HG02678 (cell line): ENCODE data around the gene SCYGR5.
"Not testable (repeated sequence)": the region's sequence is repeated elsewhere in the genome, so short reads cannot be mapped to it uniquely, and the experiment has no call there.

Experiments
- ATAC-seq: cut with Tn5 transposase; IDR thresholded peaks from one replicate; pipeline ENCODE4 v1.9.1; 2021; ENCODE audit warnings: mild to moderate bottlenecking, moderate library complexity; ENCODE audit not compliant: unreplicated experiment

Gene SCYGR5

DNA sequence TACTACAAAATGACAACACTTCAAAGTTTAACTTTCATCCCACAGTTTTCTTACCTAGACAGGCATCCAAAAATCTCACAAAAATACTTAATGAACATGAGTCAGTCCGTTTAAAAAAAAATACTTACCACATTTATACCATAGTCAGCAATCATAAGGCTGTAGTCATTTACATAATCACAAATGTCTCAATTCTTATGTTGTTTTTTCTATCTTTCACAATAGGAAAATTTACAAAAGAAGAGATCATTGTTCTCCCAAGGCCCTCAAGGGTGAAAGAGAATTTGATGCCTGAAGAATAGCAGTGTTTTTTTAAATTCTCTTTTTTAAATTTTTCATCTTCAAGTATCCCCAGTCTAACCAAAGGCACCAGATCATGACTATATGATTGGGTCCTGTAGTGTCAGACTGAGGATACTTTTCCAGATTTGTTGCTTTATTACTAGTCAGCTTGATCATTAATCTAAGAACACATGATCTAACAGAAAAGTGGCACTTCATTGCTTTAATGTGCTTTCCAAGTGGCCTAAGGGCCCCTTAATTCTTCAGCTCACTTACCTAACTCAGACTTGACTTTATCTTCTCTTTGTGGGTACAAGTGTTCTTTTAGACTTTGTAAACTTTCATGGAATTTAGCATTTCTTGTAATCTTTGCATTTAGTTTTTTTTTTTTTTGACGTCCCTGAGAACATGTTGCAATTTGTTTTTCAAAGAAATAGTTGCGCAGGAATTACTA is 4.7 kb downstream of the SCYGR5 start:
- no peak for ATAC-seq

DNA sequence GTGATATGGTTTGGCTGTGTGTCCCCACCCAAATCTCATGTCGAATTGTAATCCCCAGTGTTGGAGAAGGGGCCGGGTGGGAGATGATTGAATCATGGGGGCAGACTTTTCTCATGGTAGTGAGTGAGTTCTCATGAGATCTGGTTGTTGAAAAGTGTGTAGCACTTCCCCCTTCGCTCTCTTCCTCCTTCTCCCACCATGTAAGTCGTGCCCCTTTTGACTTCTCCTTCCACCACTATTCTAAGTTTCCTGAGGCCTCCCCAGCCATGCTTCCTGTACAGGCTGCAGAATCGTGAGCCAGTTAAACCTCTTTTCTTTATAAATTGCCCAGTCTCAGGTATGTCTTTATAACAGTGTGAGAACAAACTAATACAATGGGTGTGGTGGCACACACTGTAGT is 7.0 kb downstream of the SCYGR5 start:
- not testable (repeated sequence) for ATAC-seq

DNA sequence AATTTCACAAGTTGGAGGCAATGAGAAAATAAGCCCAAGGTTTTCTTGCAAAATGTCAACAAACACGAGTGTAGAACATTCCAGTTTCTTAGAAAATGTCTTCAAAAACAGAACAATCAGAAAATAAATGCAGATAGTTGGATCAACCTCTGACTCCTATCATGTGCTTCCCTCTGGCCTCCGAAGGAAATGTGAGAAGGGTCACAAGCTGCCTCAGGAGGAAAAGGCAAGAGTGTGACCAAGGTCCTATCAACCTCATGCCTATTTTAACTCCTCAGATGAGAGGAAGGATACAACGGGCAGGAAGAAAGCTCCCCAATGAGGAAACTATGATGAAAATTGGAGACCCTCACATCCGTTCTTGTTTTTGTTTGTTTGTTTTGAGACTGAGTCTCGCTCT is 7.9 kb downstream of the SCYGR5 start:
- no peak for ATAC-seq

DNA sequence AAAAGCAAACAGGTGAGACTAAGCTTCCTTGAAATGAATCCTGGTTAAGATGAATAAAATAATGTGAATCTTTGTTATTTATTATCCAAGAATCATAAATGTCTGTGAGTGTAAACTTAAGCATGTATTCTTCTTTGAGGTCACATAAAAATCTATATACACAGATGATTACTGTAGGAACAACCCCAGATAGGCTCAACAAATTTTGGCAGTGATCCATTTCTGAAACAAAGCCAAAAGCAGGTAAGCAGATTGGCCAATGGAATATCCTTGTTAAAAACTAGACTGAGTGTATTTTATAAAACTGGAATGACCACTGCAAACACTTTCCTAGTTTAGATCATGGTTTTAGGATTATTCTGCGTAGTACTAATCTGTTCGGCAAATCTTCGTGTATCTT is 11.3 kb downstream of the SCYGR5 start:
- no peak for ATAC-seq

DNA sequence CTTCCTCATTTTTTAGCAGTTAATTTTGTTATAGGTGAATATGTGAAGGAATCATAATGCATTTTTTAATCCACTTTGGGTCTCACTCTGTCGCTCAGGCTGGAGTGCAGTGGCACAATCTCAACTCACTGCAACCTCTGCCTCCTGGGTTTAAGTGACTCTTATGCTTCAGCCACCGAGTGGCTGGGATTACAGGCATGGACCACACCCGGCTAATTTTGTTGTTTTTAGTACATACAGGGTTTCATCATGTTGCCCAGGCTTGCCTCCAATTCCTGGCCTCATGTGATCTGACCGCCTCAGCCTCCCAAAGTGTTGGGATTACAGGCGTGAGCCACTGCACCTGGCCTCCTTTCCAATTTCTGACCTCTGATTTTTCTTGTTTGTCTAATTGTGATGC is 17.7 kb downstream of the SCYGR5 start:
- no peak for ATAC-seq

DNA sequence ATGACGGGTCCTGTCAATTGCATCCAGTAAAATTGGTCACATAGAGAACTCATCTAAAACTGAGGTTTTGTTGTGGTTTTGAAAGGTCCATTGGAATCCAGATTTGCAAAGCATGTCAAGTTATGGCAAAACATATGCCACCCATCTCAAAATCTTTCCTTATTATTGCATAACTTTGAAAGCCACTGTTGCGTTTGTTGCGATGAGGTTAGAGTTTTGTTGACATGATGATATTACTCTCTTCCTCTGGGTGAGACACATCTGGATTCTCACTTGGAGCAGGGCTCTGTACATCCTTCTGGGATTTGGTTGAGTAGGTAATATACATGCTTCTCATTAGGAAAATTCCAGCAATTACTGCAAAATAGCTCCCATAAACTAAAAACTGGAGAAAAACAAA is 20.6 kb downstream of the SCYGR5 start:
- ATAC-seq, result no peak

DNA sequence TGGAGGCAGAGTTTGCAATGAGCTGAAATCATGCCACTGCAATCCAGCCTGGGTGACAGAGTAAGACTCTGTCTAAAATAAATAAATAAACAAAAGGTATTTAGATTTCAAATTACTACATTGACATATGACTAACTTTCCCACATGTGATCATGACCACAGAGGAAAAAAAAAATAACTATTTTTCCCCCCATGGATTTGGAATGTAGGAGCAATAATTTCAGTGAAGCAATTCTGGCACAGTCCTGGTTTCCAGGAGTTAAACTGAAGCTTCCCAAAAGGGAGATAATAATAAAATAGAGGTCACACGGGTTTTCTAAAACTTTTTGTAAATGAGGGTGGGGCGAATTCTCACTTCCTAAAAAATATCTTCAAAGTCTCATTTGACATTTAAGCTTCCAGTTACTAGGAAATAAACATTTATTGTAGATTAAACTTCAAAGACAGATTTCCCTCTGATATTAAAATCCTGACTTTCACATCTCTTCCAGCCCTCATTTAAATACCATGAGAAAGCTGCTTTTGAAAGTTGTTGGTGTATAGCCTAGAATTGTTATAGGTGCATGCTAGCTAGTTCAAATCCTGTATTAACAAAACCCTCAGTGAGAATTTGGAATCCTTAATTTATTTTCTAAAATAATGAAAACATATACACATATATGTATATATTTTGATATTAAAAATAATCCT is 30.5 kb downstream of the SCYGR5 start:
- ATAC-seq, result no peak

DNA sequence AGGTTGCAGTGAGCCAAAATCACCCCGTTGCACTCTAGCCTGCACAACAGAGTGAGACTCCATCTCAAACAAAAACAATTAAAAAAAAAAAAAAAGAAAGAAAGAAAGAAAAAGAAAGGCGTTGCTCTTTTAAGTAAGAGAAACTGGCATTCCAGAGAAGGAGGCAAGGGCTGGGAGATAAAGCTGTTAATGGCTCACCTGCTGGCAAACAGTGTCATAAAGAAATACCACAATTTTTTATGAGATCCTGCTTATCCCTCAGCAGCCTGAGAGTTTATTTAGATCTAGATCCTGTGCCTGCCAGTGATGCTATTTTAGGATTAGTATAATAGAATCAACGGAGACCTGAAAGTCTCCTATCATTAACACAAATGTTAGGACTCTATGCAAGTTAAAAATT is 35.0 kb downstream of the SCYGR5 start:
- no peak for ATAC-seq

DNA sequence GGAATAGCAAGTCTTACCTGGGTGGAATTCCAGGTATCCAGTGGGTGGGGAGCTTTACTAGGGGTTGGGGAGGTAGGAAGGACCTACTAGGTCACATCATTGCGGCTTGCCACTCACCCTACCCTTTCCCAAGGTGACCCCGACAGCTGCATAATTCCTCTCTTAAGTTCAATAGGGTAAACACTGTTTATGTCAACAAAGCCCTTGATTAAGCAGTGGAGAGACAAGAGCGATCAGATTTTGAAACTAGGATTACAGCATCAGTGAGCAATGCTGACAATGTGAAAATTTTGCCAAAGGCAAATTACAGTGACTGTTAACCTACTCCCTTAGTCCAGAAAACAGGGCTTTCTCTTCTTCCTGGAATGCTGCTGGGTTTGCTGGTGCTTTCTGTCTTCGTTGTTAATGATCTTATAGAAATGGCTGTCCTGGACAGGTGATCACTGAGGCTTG is 36.7 kb downstream of the SCYGR5 start:
- no peak for ATAC-seq

DNA sequence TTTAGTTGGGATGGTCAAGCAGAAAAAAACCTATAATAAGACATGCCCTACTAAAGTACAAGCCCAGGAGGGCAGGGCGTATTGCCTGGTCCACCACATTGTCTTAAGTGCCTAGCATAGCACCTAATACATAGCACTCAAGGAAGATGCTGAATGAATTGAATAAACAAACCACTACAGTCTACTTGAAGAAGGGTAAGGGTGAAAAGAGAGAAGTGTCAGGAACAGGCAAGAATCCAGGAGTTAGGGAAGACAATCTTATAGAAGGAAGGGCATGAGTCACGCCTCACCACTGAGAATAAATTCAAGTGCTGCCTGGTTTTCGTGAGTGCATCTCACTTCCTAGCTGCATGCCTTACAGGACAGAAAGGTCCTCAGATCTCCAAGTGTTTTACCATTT is 37.4 kb downstream of the SCYGR5 start:
- no peak for ATAC-seq

DNA sequence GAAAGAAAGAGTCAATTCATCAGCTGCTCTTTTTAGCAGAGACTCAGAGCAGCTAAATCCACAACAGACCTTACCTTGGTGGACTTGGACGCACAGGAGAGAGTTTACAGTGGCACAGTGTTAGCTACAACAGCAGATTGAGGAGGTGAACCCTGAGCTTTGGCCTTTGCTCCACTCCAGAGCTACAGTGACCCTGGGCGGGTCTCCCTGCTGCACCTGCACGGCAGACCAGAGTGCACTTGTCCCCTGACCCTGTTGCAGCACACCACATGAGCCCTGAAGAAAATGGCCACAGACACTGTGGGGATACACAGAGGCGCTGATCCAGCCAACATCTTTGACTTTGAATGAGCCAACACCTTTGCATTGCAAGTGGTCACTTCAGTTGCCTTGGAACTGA is 40.3 kb downstream of the SCYGR5 start:
- ATAC-seq, result no peak

DNA sequence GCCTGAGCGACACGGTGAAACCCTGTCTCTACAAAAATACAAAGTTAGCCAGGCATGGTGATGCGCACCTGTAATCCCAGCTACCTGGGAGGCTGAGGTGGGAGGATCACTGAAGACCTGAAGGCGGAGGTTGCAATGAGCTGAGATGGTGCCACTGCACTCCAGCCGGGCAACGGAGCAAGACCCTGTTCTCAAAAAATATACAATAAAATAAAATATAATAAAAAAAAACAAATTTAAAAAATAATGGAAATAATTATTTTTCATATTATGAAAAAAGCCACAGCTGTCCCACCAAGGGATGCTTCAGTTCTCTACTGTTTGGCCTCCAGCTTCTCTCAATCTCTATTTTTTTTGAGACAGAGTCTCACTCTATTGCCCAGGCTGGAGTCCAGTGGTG is 40.8 kb downstream of the SCYGR5 start:
- no peak for ATAC-seq

DNA sequence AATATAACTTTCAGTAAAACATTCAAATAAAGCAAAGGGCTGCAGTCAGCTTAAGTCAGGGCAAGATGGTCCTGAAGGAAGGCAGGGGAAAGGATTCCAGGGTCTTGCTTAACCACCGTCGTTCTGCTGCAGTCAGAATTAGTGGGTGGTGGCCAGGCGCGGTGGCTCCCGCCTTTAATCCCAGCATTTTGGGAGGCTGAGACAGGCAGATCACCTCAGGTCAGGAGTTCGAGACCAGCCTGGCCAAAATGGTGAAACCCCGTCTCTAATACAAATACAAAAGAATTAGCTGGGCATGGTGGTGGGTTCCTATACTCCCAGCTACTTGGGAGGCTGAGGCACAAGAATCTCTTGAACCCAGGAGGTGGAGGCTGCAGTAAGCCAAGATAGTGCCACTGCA is 44.4 kb downstream of the SCYGR5 start:
- ATAC-seq, result no peak

DNA sequence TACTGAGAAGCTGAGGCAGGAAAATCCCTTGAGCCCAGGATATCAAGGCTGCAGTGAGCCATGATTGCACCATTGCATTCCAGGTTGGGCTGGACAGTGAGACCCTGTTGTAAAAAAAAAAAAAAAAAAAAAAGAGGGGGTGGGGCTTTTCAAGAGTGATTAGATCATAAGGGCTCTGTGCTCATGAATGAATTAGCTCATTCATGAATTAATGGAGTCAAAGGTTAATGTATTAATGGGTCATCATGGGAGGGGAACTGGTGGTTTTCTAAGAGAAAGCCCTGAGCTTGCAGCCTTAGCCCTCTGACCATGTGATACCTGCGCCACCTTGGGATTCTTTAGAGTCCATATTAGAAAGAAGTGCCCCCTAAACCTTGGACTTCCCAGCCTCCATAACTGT is 46.7 kb downstream of the SCYGR5 start:
- ATAC-seq, result no peak

DNA sequence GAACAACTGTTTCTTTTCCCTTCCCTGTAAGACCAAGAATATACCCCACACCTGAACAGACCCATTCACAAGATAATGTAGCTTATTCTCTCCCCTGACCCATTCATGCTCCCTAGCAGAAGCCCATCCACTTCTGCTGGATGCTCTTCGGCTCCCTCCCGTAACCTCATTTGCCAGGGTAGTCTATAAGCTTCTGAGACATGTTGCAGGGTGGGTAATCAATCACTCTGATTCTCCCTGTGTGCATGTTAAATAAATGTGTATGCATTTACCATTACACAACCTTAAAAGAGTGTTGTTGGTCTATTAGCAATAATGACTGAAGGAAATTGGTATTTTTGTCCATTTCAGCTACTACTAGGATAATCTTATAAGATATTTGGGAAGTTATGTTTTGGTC is 49.9 kb downstream of the SCYGR5 start:
- ATAC-seq, result no peak
